SK-N-SH treated with all-trans-retinoic acid at 6 μM for 48 hours (cell line): ENCODE results near the gene MYO5B.

Source experiments
- ARNTL ChIP-seq: fragments of 450-650 bp; formaldehyde crosslinking; IDR thresholded peaks from 2 replicates; pipeline ENCODE4 v1.5.0; 2020; ENCODE audit warnings: low read depth, mild to moderate bottlenecking, moderate library complexity, borderline replicate concordance
- BACH2 ChIP-seq: fragments of 250-450 bp; sonication (Bioruptor Pico); IDR thresholded peaks from 2 replicates; pipeline ENCODE4 v1.9.0; 2021; ENCODE audit warnings: mild to moderate bottlenecking, borderline replicate concordance
- CSRNP3 ChIP-seq: fragments of 250-450 bp; sonication (Bioruptor Pico); IDR thresholded peaks from 2 replicates; pipeline ENCODE4 v1.5.1; 2021; ENCODE audit warnings: mild to moderate bottlenecking, moderate library complexity
- ISL1 ChIP-seq: fragments of 250-450 bp; sonication (Bioruptor Pico); IDR thresholded peaks from 2 replicates; pipeline ENCODE4 v2.1.2; 2022; ENCODE audit warnings: mild to moderate bottlenecking, moderate library complexity
- PATZ1 ChIP-seq: fragments of 250-450 bp; sonication (Bioruptor Pico); IDR thresholded peaks from 2 replicates; pipeline ENCODE4 v1.8.0; 2020; ENCODE audit warnings: mild to moderate bottlenecking, moderate library complexity, borderline replicate concordance
- TCF4 ChIP-seq: fragments of 250-450 bp; sonication (Bioruptor Pico); IDR thresholded peaks from 2 replicates; pipeline ENCODE4 v1.8.0; 2021; ENCODE audit warnings: mild to moderate bottlenecking, moderate library complexity, borderline replicate concordance
- TOX ChIP-seq: fragments of 250-450 bp; sonication (Bioruptor Pico); IDR thresholded peaks from 2 replicates; pipeline ENCODE4 v1.8.0; 2021; ENCODE audit warnings: mild to moderate bottlenecking, moderate library complexity, borderline replicate concordance
- ZFP3 ChIP-seq: fragments of 250-450 bp; sonication (Bioruptor Pico); IDR thresholded peaks from 2 replicates; pipeline ENCODE4 v1.5.0; 2020; ENCODE audit warnings: mild to moderate bottlenecking, moderate library complexity
- ZNF70 ChIP-seq: fragments of 450-650 bp; formaldehyde crosslinking; IDR thresholded peaks from 2 replicates; pipeline ENCODE4 v1.5.0; 2020; ENCODE audit warnings: mild to moderate bottlenecking, moderate library complexity
- ZNF8 ChIP-seq: fragments of 450-650 bp; formaldehyde crosslinking; IDR thresholded peaks from 2 replicates; pipeline ENCODE4 v1.5.0; 2020; ENCODE audit warnings: mild to moderate bottlenecking, moderate library complexity

GRCh38 chr18:49813069-49813318 lies 382.0 kb downstream of the MYO5B start:
- TF ChIP-seq TCF4 (CRISPR knock-in tag) = no peak
- no peak for TF ChIP-seq ZFP3 (CRISPR knock-in tag)
- TF ChIP-seq PATZ1 (CRISPR knock-in tag) = no peak
- TF ChIP-seq ARNTL (CRISPR knock-in tag) = no peak
- no peak for TF ChIP-seq ISL1 (CRISPR knock-in tag)
- TF ChIP-seq CSRNP3 (CRISPR knock-in tag) = no peak
- no peak for TF ChIP-seq BACH2 (CRISPR knock-in tag)
- no peak for TF ChIP-seq ZNF70 (CRISPR knock-in tag)
- no peak for TF ChIP-seq ZNF8
- TF ChIP-seq TOX (CRISPR knock-in tag) = no peak
